ENCODE data around the gene TSPAN18. TPM values are rescaled to one million over a fixed set of nuclear protein-coding genes. Genes with fewer than 3 reads are reported as not detected.

The TSPAN18 gene
- total RNA-seq, 1 donor from 2014 or later = 31.7 TPM

DNA sequence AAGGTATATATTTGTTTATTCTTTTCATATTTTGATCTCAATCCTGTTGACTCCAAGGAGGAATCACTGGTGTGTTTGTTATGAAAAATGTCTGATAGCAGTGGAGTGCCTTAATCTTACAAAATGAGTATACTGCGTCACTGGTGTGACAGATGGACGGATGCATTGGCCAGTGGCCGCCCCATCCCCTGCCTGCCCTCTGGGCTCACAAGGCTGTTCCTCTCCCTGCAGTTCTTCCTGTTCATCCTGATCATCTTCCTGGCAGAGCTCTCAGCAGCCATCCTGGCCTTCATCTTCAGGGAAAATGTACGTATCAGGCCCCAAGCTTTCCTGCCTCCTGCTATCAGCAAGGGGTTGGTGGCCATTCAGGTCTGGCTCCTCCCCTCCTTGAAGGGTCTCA is 191.0 kb downstream of the TSPAN18 start:
- no peak for TF ChIP-seq EZH2 (IDR thresholded peaks at IDR 0.05; ENCODE audit: insufficient read depth, low read length)
- TF ChIP-seq, protein P1, sequence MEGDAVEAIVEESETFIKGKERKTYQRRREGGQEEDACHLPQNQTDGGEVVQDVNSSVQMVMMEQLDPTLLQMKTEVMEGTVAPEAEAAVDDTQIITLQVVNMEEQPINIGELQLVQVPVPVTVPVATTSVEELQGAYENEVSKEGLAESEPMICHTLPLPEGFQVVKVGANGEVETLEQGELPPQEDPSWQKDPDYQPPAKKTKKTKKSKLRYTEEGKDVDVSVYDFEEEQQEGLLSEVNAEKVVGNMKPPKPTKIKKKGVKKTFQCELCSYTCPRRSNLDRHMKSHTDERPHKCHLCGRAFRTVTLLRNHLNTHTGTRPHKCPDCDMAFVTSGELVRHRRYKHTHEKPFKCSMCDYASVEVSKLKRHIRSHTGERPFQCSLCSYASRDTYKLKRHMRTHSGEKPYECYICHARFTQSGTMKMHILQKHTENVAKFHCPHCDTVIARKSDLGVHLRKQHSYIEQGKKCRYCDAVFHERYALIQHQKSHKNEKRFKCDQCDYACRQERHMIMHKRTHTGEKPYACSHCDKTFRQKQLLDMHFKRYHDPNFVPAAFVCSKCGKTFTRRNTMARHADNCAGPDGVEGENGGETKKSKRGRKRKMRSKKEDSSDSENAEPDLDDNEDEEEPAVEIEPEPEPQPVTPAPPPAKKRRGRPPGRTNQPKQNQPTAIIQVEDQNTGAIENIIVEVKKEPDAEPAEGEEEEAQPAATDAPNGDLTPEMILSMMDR (IDR thresholded peaks at IDR 0.05; ENCODE audit: insufficient read depth, low read depth, low read length) = no peak
- H3K4me1 ChIP-seq (ENCODE audit: insufficient read depth, low read length) = no peaks in the 10 kb centered on the region
- FAIRE-seq = no peak
- H2AFZ ChIP-seq (ENCODE audit: low read depth, low read length) = no peak overlapping the region
- no peak overlapping the region for H3K9ac ChIP-seq (ENCODE audit: low read length)
- no peaks in the 10 kb centered on the region for H3K4me1 Mint-ChIP-seq (ENCODE audit: low read depth, unreplicated experiment)
- no peaks in the 10 kb centered on the region for H3K79me2 ChIP-seq (ENCODE audit: insufficient read depth, low read length)
- no peaks in the 10 kb centered on the region for H4K20me1 ChIP-seq (ENCODE audit: insufficient read depth, low read length)
- H3K27ac Mint-ChIP-seq (ENCODE audit: unreplicated experiment) = no peak overlapping the region
- peaks cover 50% of the 10 kb centered on the region for H3K27me3 Mint-ChIP-seq (ENCODE audit: low read depth, unreplicated experiment)
- H3K27ac ChIP-seq (ENCODE audit: low read depth, low read length) = no peak overlapping the region
- H3K4me3 Mint-ChIP-seq (ENCODE audit: unreplicated experiment) = no peak overlapping the region
- DNase-seq (ENCODE audit: low read depth) = no peak
- H3K36me3 ChIP-seq (ENCODE audit: insufficient read depth, low read length) = no peaks in the 10 kb centered on the region
- H3K4me2 ChIP-seq (ENCODE audit: low read length) = no peak overlapping the region
- H3K4me3 ChIP-seq (ENCODE audit: insufficient read depth, low read depth, low read length) = no peak overlapping the region
- H3K27me3 ChIP-seq (ENCODE audit: insufficient read depth, low read length) = peaks cover 6% of the 10 kb centered on the region
- H3K9me3 Mint-ChIP-seq (ENCODE audit: unreplicated experiment) = peaks cover 2% of the 10 kb centered on the region
- peaks cover 17% of the 10 kb centered on the region for H3K36me3 Mint-ChIP-seq (ENCODE audit: low read depth, unreplicated experiment)
- no peaks in the 10 kb centered on the region for H3K9me3 ChIP-seq (ENCODE audit: insufficient read depth, low read depth, low read length)

DNA sequence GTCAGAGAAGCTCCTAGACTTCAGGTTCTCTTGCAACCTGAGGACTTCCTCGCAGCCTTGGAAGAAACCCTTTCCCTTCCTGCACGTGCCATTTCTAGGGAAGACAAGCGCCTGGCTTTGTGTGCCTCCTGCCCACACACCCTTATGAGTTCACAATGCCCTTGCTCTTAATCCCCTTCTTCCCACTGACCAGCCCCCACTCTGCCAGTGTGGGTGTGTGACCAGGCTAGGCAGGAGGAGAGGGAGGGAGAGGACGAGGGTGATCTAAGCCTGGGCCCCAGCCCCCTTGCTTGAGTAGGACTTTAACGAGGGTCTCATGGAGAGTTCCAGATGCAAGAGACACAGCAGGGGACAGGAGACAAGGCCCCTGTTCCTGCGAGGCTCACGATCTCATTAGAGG is 193.7 kb downstream of the TSPAN18 start:
- Mint-ChIP-seq H3K27ac (ENCODE audit: unreplicated experiment) (no peak overlapping the region), H3K9me3 (ENCODE audit: unreplicated experiment) (peaks cover 2% of the 10 kb centered on the region), H3K4me1 (ENCODE audit: low read depth, unreplicated experiment) (no peaks in the 10 kb centered on the region), H3K4me3 (ENCODE audit: unreplicated experiment) (no peak overlapping the region), H3K36me3 (ENCODE audit: low read depth, unreplicated experiment) (peaks cover 19% of the 10 kb centered on the region), H3K27me3 (ENCODE audit: low read depth, unreplicated experiment) (peaks cover 42% of the 10 kb centered on the region)
- H3K9ac ChIP-seq (ENCODE audit: low read length) = no peak overlapping the region
- no peaks in the 10 kb centered on the region for H3K4me1 ChIP-seq (ENCODE audit: insufficient read depth, low read length)
- no peak overlapping the region for H3K27ac ChIP-seq (ENCODE audit: low read depth, low read length)
- FAIRE-seq (no peak), DNase-seq (ENCODE audit: low read depth) (no peak)
- H3K79me2 ChIP-seq (ENCODE audit: insufficient read depth, low read length) = no peaks in the 10 kb centered on the region
- H3K36me3 ChIP-seq (ENCODE audit: insufficient read depth, low read length) = no peaks in the 10 kb centered on the region
- H3K4me2 ChIP-seq (ENCODE audit: low read length) = no peak overlapping the region
- H2AFZ ChIP-seq (ENCODE audit: low read depth, low read length) = no peak overlapping the region
- TF ChIP-seq, protein P1 (IDR thresholded peaks at IDR 0.05; ENCODE audit: insufficient read depth, low read depth, low read length) = no peak
- TF ChIP-seq EZH2 (IDR thresholded peaks at IDR 0.05; ENCODE audit: insufficient read depth, low read length) = no peak
- peaks cover 6% of the 10 kb centered on the region for H3K27me3 ChIP-seq (ENCODE audit: insufficient read depth, low read length)
- no peak overlapping the region for H3K4me3 ChIP-seq (ENCODE audit: insufficient read depth, low read depth, low read length)
- no peaks in the 10 kb centered on the region for H3K9me3 ChIP-seq (ENCODE audit: insufficient read depth, low read depth, low read length)
- H4K20me1 ChIP-seq (ENCODE audit: insufficient read depth, low read length) = no peaks in the 10 kb centered on the region

DNA sequence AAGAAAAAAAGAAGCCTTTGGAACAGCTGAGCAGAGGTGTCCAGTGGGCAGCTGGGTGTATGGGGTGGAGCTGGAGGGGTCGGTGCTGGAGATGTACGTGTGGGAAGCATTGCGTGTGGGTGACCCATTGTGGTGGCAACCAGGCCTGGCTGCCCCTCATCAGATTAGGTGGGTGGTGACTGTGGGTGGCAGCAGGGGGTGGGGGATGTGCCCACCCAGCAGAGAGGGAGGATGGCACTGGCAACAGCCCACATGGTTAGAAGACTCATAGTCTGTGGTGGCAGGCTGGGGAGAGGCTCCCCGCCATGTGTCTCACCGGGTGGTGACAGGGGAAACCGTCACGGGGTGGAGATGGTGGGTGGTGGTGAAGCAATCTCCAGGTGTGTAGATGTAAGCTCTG is 196.4 kb downstream of the TSPAN18 start:
- H3K4me3 Mint-ChIP-seq (ENCODE audit: unreplicated experiment) = no peak overlapping the region
- Histone ChIP-seq H3K9me3 (ENCODE audit: insufficient read depth, low read depth, low read length) (no peaks in the 10 kb centered on the region), H3K79me2 (ENCODE audit: insufficient read depth, low read length) (no peaks in the 10 kb centered on the region), H4K20me1 (ENCODE audit: insufficient read depth, low read length) (no peaks in the 10 kb centered on the region), H3K27ac (ENCODE audit: low read depth, low read length) (no peak overlapping the region), H3K27me3 (ENCODE audit: insufficient read depth, low read length) (peaks cover 2% of the 10 kb centered on the region), H3K4me1 (ENCODE audit: insufficient read depth, low read length) (no peaks in the 10 kb centered on the region), H3K4me3 (ENCODE audit: insufficient read depth, low read depth, low read length) (no peak overlapping the region), H2AFZ (ENCODE audit: low read depth, low read length) (no peak overlapping the region), H3K9ac (ENCODE audit: low read length) (no peak overlapping the region), H3K4me2 (ENCODE audit: low read length) (no peak overlapping the region), H3K36me3 (ENCODE audit: insufficient read depth, low read length) (no peaks in the 10 kb centered on the region)
- H3K9me3 Mint-ChIP-seq (ENCODE audit: unreplicated experiment) = peaks cover 2% of the 10 kb centered on the region
- H3K36me3 Mint-ChIP-seq (ENCODE audit: low read depth, unreplicated experiment) = peaks cover 11% of the 10 kb centered on the region
- H3K27ac Mint-ChIP-seq (ENCODE audit: unreplicated experiment) = no peak overlapping the region
- no peaks in the 10 kb centered on the region for H3K4me1 Mint-ChIP-seq (ENCODE audit: low read depth, unreplicated experiment)
- DNase-seq (ENCODE audit: low read depth) = no peak
- no peak for TF ChIP-seq EZH2 (IDR thresholded peaks at IDR 0.05; ENCODE audit: insufficient read depth, low read length)
- TF ChIP-seq, protein P1 (IDR thresholded peaks at IDR 0.05; ENCODE audit: insufficient read depth, low read depth, low read length) = no peak
- peaks cover 36% of the 10 kb centered on the region for H3K27me3 Mint-ChIP-seq (ENCODE audit: low read depth, unreplicated experiment)
- FAIRE-seq = no peak
